Adrenal gland (tissue), 12 donors: ENCODE measurements around the gene HS3ST5. TPM values are rescaled to one million over a fixed set of nuclear protein-coding genes. Genes with fewer than 3 reads are reported as not detected.
"Not testable (repeated sequence)": the region's sequence is repeated elsewhere in the genome, so short reads cannot be mapped to it uniquely, and the experiment has no call there.

ENCODE experiments used
- DNase-seq, 7 donors: peaks; one replicate each; pipeline ENCODE4 v3.0.0-alpha.2; 2019 to 2020
- H3K27ac ChIP-seq, 5 donors: fragments of 200-600 bp; sonication (generic) in 4 of 5; 1 replicate in 3 of 5; 2 replicates in 2 of 5; pipeline versions ENCODE4 v1.5.1 to v1.8.0; 2016 to 2020; ENCODE audit warnings: mild to moderate bottlenecking in 1 of 5
- H3K27me3 ChIP-seq: fragments of 200-600 bp; 2 replicates; pipeline ENCODE4 v1.8.0; 2021
- H3K36me3 ChIP-seq, 2 donors: fragments of 200-600 bp; replicated peaks in 1 of 2; 1 replicate in 1 of 2; 2 replicates in 1 of 2; pipeline versions ENCODE4 v1.5.1 to v1.8.0; 2018 to 2022
- H3K4me1 ChIP-seq, 2 donors: fragments of 200-600 bp; replicated peaks in 1 of 2; 1 replicate in 1 of 2; 2 replicates in 1 of 2; pipeline versions ENCODE4 v1.5.1 to v1.8.0; 2018 to 2021
- H3K4me3 ChIP-seq, 4 donors: fragments of 200-600 bp; sonication (generic) in 3 of 4; one replicate each; pipeline ENCODE4 v1.5.1; 2016 to 2018
- H3K9me3 ChIP-seq, 3 donors: fragments of 200-600 bp; sonication (generic) in 1 of 3; replicated peaks in 1 of 3; 1 replicate in 2 of 3; 2 replicates in 1 of 3; pipeline versions ENCODE4 v1.5.1 to v1.8.0; 2016 to 2021
- CTCF ChIP-seq, 6 experiments: fragments of 450-650 bp in 4 of 6; fragments of 200-600 bp in 2 of 6; sonication (generic) in 1 of 6; IDR thresholded peaks; 1 replicate in 5 of 6; 2 replicates in 1 of 6; pipeline versions ENCODE4 v1.5.1 to v1.8.0; 2016 to 2021; ENCODE audit warnings: antibody characterized with exemption in 6 of 6, mild to moderate bottlenecking in 2 of 6, moderate library complexity in 1 of 6
- POLR2A ChIP-seq, 2 donors: fragments of 450-650 bp; IDR thresholded peaks; one replicate each; pipeline ENCODE4 v1.6.1; 2017; ENCODE audit warnings: antibody characterized with exemption in 2 of 2, mild to moderate bottlenecking in 2 of 2, moderate library complexity in 1 of 2
- whole genome bisulfite sequencing, 4 donors: extraction: QIAGEN DNeasy Blood & Tissue Kit in 2 of 4; methylation state at CpG; one replicate each; pipeline versions ENCODE4 v1.1.5 to v1.1.7; 2013 to 2017; 5-methylcytosine and 5-hydroxymethylcytosine counted together
- intact Hi-C, 2 donors: fragments of 100-400 bp; cut with DNase I; formaldehyde crosslinking; loops; one replicate each; pipeline versions ENCODE4 v1.14.1 to v1.15.0; 2022 to 2023
- polyA plus RNA-seq, 3 donors: library from polyadenylated mRNA; stranded (reverse); fragments of 200-250 nt in 2 of 3; fragments of 350-450 nt in 1 of 3; fragmentation: Illumina TruSeq in 1 of 3; extraction: RNeasy Lipid Tissue Mini Kit (QIAGEN cat#74804) in 1 of 3; gene quantifications; one replicate each; pipeline ENCODE4 v1.2.3, GENCODE V29; 2013 to 2014
- total RNA-seq, 9 donors: library from RNA; depleted of rRNA in 4 of 9; stranded (reverse); fragments of >200 nt in 4 of 9; fragments of 120-200 nt in 1 of 9; fragmentation: NEBNext Ultra II Directional in 1 of 9; extraction: Animal tissue kit (Norgen Biotek cat#: 25700) in 1 of 9; gene quantifications; one replicate each; pipeline versions ENCODE4 v1.1.0 to v1.2.4, GENCODE V29; 2013 to 2023
- donor health status: healthy with polysubstance abuse.
- donor health status: Bipolar disorder and iron deficiency.
- donor health status: DM: yes; HTN: yes; CAD: no.
- donor health status: DM: no; HTN: no; CAD: no.
- donor health status: DM: no; HTN: no; CAD: no.
- donor health status: DM: yes; HTN: yes; CAD: no.

Gene HS3ST5
- total and polyA plus RNA-seq, 12 donors: 0.04 to 0.78 (median 0.24) TPM; not detected in 5

GRCh38 chr6:114227944-114228468, 114.8 kb downstream of the HS3ST5 start:
- no peaks in the 10 kb centered on the region for H3K9me3 ChIP-seq
- no peak overlapping the region for H3K4me3 ChIP-seq
- no peak overlapping the region for H3K27ac ChIP-seq
- H3K4me1 ChIP-seq: no peaks in the 10 kb centered on the region
- TF ChIP-seq CTCF (IDR thresholded peaks at IDR 0.05): no peak
- no peak for TF ChIP-seq POLR2A (IDR thresholded peaks at IDR 0.05)
- no peaks in the 10 kb centered on the region for H3K27me3 ChIP-seq
- 69 to 74% (median 72%) methylated on average over 2 of the region's 2 CpGs for WGBS, 4 donors
- intact Hi-C loops: no loop called here
- DNase-seq: no peak
- H3K36me3 ChIP-seq: no peaks in the 10 kb centered on the region

GRCh38 chr6:114220241-114220640, 122.6 kb downstream of the HS3ST5 start:
- 72 to 81% (median 77%) methylated on average over 2 of the region's 2 CpGs for WGBS, 4 donors
- no peak for DNase-seq
- no peaks in the 10 kb centered on the region for H3K9me3 ChIP-seq
- no peaks in the 10 kb centered on the region for H3K4me1 ChIP-seq
- no peak overlapping the region for H3K4me3 ChIP-seq
- intact Hi-C loops: no loop called here
- no peaks in the 10 kb centered on the region for H3K36me3 ChIP-seq
- H3K27me3 ChIP-seq: no peaks in the 10 kb centered on the region
- no peak for TF ChIP-seq POLR2A (IDR thresholded peaks at IDR 0.05)
- no peak for TF ChIP-seq CTCF (IDR thresholded peaks at IDR 0.05)
- H3K27ac ChIP-seq: no peak overlapping the region

GRCh38 chr6:114218437-114219340, 124.1 kb downstream of the HS3ST5 start:
- Histone ChIP-seq H3K4me3 (no peak overlapping the region), H3K27ac (no peak overlapping the region), H3K36me3 (no peaks in the 10 kb centered on the region), H3K27me3 (no peaks in the 10 kb centered on the region), H3K9me3 (no peaks in the 10 kb centered on the region), H3K4me1 (no peaks in the 10 kb centered on the region)
- no peak for TF ChIP-seq CTCF (IDR thresholded peaks at IDR 0.05)
- no peak for TF ChIP-seq POLR2A (IDR thresholded peaks at IDR 0.05)
- 85 to 90% (median 86%) methylated on average over 8 of the region's 8 CpGs for WGBS, 4 donors
- intact Hi-C loops: no loop called here
- no peak for DNase-seq

GRCh38 chr6:114217996-114218395, 124.8 kb downstream of the HS3ST5 start:
- H3K36me3 ChIP-seq, H3K27ac ChIP-seq, H3K4me3 ChIP-seq, intact Hi-C loops, H3K9me3 ChIP-seq, DNase-seq, H3K4me1 ChIP-seq, H3K27me3 ChIP-seq: not testable (repeated sequence)
- WGBS, 4 donors: 89 to 92% (median 90%) methylated on average over 10 of the region's 10 CpGs
